PC-9 (cell line): ENCODE results near the gene KISS1R. TPM values are rescaled to one million over a fixed set of nuclear protein-coding genes. Genes with fewer than 3 reads are reported as not detected.

Experiments used
- BruUV-seq: library from RNA; stranded (reverse); fragments of 400-500 nt; replicated peaks from 2 replicates; lab custom pipeline; 2021; lab: Mats Ljungman, UMichigan
- CTCF ChIA-PET: fragments of 300-600 bp; sonication (Branson Sonifier 250); formaldehyde crosslinking; loops from one replicate; lab custom pipeline; 2022; ENCODE audit warnings: antibody characterized with exemption; lab: Charles Lee
- POLR2A ChIA-PET: fragments of 300-600 bp; sonication (Branson Sonifier 250); formaldehyde crosslinking; loops from one replicate; lab custom pipeline; 2022; ENCODE audit warnings: antibody characterized with exemption; ENCODE audit not compliant: unreplicated experiment; lab: Charles Lee
- DNase-seq, 2 experiments: peaks; one replicate each; pipeline versions ENCODE4 v3.0.0 to v3.0.0-alpha.2; 2015 to 2022; ENCODE audit warnings: mixed read lengths in 1 of 2
- H2AFZ ChIP-seq: fragments of 200-600 bp; sonication (generic); 2 replicates; pipeline ENCODE4 v1.8.1; 2017; ENCODE audit warnings: antibody characterized with exemption
- H3F3A ChIP-seq: fragments of 200-600 bp; sonication (generic); 2 replicates; pipeline ENCODE4 v1.8.1; 2017; ENCODE audit warnings: antibody characterized with exemption, mild to moderate bottlenecking, low read depth; ENCODE audit not compliant: insufficient read depth
- H3K27ac ChIP-seq: fragments of 200-600 bp; sonication (generic); 2 replicates; pipeline ENCODE4 v1.6.1; 2016; ENCODE audit warnings: mixed run types
- H3K27me3 ChIP-seq: fragments of 200-600 bp; sonication (generic); 2 replicates; pipeline ENCODE4 v1.6.1; 2016; ENCODE audit warnings: low read depth, mixed run types; ENCODE audit not compliant: insufficient read depth
- H3K36me3 ChIP-seq: fragments of 200-600 bp; sonication (generic); 2 replicates; pipeline ENCODE4 v1.6.1; 2016; ENCODE audit warnings: low read depth, mixed run types
- H3K4me1 ChIP-seq: fragments of 200-600 bp; sonication (generic); replicated peaks from 2 replicates; pipeline ENCODE4 v1.6.1; 2016; ENCODE audit warnings: mixed run types; ENCODE audit not compliant: insufficient read depth
- H3K4me2 ChIP-seq: fragments of 200-600 bp; sonication (generic); 2 replicates; pipeline ENCODE4 v1.6.1; 2017; ENCODE audit warnings: mixed run types
- H3K4me3 ChIP-seq: fragments of 200-600 bp; sonication (generic); 2 replicates; pipeline ENCODE4 v1.6.1; 2016; ENCODE audit warnings: mixed run types
- H3K79me2 ChIP-seq: fragments of 200-600 bp; sonication (generic); 2 replicates; pipeline ENCODE4 v1.6.1; 2017; ENCODE audit warnings: low read depth, mixed run types
- H3K9me2 ChIP-seq: fragments of 200-600 bp; sonication (generic); 2 replicates; pipeline ENCODE4 v1.8.1; 2017; ENCODE audit warnings: mild to moderate bottlenecking; ENCODE audit not compliant: insufficient read depth
- H3K9me3 ChIP-seq: fragments of 200-600 bp; sonication (generic); 2 replicates; pipeline ENCODE4 v1.8.1; 2016; ENCODE audit warnings: low read depth; ENCODE audit not compliant: insufficient read depth
- H4K20me1 ChIP-seq: fragments of 200-600 bp; sonication (generic); 2 replicates; pipeline ENCODE4 v1.8.1; 2017; ENCODE audit not compliant: insufficient read depth
- EZH2 ChIP-seq: fragments of 200-600 bp; sonication (generic); IDR thresholded peaks from 2 replicates; pipeline ENCODE4 v1.8.0; 2017; ENCODE audit warnings: antibody characterized with exemption, low read depth
- intact Hi-C: fragments of 100-400 bp; cut with micrococcal nuclease; formaldehyde crosslinking; loops from one replicate; pipeline ENCODE4 v1.10.0; 2022; ENCODE audit not compliant: unreplicated experiment
- total RNA-seq: library from RNA; stranded (reverse); gene quantifications from 2 replicates; pipeline ENCODE4 v1.2.3, GENCODE V29; 2021
- TF ChIP-seq, protein P1 (sequence below): fragments of 200-600 bp; sonication (generic); conservative IDR thresholded peaks from 2 replicates; pipeline ENCODE4 v1.6.1; 2017; ENCODE audit warnings: mixed run types, antibody characterized with exemption, mild to moderate bottlenecking, moderate library complexity

The KISS1R gene
- total RNA-seq, 1 experiment from 2014 or later: not detected

DNA sequence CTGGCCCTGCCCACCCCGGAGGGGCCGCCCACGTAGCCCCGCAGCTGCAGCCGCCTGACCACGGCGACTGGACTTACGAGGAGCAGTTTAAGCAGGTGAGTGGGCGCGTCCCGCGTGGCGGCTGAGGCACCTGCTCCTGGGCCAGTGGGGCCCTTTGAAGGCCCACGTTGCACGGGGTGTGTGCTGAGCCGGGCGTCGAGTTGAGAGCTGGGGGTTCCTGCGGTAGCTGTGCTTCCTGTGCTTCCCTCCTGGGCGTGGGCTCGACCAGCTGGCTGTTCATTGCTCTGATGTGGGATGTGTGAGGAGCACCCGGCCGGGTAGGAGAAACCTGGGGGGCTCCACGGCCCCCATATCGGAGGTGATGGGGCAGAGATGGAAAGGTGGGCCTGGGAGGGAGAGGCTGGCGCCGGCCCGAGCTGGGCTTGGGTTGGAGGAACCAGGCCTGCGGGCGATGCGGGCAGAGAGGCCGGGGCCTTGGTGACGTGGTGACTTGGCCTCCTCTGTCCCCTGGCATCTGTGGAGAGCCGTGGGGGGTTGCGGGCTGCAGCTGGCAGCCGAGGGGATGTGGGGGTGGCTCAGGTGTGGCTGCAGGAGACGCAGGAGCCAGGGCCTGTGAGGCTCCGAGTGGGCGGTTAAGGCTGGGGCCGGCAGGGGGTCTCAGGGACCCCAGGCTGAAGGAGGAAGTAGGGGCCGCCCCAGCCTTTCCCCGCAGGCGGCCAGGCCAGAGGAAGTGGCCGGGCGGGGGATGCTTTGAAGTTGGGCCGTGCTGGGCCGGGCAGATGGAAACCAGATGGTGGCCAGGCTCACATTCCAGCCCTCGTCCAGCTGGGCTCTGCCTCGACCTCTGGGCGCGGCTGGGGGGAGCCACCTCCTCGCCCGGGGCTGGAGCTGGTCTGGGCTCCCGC lies 15.8 kb downstream of the KISS1R start:
- H3K27me3 ChIP-seq: no peaks in the 10 kb centered on the region
- no peak overlapping the region for H2AFZ ChIP-seq
- TF ChIP-seq, protein P1, sequence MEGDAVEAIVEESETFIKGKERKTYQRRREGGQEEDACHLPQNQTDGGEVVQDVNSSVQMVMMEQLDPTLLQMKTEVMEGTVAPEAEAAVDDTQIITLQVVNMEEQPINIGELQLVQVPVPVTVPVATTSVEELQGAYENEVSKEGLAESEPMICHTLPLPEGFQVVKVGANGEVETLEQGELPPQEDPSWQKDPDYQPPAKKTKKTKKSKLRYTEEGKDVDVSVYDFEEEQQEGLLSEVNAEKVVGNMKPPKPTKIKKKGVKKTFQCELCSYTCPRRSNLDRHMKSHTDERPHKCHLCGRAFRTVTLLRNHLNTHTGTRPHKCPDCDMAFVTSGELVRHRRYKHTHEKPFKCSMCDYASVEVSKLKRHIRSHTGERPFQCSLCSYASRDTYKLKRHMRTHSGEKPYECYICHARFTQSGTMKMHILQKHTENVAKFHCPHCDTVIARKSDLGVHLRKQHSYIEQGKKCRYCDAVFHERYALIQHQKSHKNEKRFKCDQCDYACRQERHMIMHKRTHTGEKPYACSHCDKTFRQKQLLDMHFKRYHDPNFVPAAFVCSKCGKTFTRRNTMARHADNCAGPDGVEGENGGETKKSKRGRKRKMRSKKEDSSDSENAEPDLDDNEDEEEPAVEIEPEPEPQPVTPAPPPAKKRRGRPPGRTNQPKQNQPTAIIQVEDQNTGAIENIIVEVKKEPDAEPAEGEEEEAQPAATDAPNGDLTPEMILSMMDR: no peak
- no peak for TF ChIP-seq EZH2
- intact Hi-C loops: no loop called here
- H3F3A ChIP-seq: no peaks in the 10 kb centered on the region; the same call in 1 of the 2 replicates
- no peak overlapping the region for H3K4me2 ChIP-seq
- no peaks in the 10 kb centered on the region for H3K9me3 ChIP-seq
- ChIA-PET POLR2A (no interaction called here), CTCF (no interaction called here)
- H3K36me3 ChIP-seq: no peaks in the 10 kb centered on the region
- no peaks in the 10 kb centered on the region; the same call in 1 of the 2 replicates for H4K20me1 ChIP-seq
- DNase-seq: peak in 1 of 2 experiments; percentile 63
- H3K4me3 ChIP-seq: no peak overlapping the region
- H3K79me2 ChIP-seq: no peaks in the 10 kb centered on the region
- BruUV-seq: no TSS peak
- no peaks in the 10 kb centered on the region for H3K9me2 ChIP-seq
- no peaks in the 10 kb centered on the region for H3K4me1 ChIP-seq
- no peak overlapping the region for H3K27ac ChIP-seq

DNA sequence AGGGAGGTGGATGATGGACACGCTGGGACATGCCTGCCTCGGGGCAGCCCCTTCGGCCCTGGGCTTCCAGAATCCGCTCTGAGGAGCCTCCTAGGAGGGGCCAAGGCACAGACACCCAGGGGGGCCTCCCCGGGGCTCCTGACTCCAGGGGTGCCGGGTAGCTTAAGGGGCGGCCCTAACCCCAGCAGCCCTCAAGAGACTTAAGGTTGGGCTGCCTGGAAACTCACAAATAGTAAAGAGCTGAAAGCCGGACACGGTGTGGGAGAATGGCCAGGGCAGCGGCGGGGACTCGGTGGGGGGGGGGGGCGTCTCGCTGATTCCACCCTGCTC lies 16.4 kb downstream of the KISS1R start:
- Histone ChIP-seq H4K20me1 (no peaks in the 10 kb centered on the region; the same call in 1 of the 2 replicates), H3K9me2 (no peaks in the 10 kb centered on the region), H3K4me2 (no peak overlapping the region), H3F3A (no peaks in the 10 kb centered on the region; the same call in 1 of the 2 replicates), H3K9me3 (no peaks in the 10 kb centered on the region), H3K4me1 (no peaks in the 10 kb centered on the region), H3K27ac (no peak overlapping the region), H3K79me2 (no peaks in the 10 kb centered on the region), H3K4me3 (no peak overlapping the region), H3K27me3 (no peaks in the 10 kb centered on the region), H2AFZ (no peak overlapping the region), H3K36me3 (no peaks in the 10 kb centered on the region)
- DNase-seq: no peak
- BruUV-seq: no TSS peak
- intact Hi-C loops: no loop called here
- ChIA-PET POLR2A (no interaction called here), CTCF (no interaction called here)
- TF ChIP-seq, protein P1: no peak
- TF ChIP-seq EZH2: no peak

DNA sequence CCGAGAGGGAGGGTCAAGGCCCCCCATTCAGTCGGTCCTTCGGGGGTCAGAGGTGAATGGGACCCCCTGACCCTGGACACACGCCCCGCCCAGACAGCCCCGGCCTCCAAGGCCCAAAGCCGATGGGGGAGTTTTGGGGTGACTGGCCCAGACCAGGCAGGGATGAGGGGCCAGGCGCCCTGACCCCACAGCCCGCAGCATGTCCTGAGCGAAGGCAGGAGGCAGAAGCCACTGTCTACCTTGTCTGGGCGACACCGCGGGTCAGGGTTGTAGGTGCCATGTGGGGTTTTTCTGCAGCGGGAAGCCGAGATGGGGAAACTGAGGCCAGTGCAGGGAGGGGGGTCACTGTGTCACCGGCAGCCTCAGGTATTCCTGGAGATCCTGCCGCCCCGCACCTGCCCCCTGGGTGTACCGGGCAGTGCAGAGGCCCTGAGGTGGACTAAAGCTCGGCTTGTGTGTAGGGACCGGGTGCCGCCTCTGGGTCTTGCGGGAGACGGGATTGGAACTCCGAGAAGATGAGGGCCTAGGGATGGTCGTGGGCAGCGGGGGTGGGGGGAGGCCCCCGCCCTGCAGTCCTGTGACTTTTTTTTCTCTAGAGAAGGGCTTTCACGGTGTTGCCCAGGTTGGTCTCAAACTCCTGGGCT lies 17.2 kb downstream of the KISS1R start:
- TF ChIP-seq, protein P1: no peak
- no peak for TF ChIP-seq EZH2
- CTCF ChIA-PET: no interaction called here
- POLR2A ChIA-PET: interaction anchor here (0.5 kb wide), 1 partner anchor 22 kb away, joined by 6 read pairs; no protein-coding TSS in a partner anchor

More for the DNA sequence above, 17.2 kb downstream of the KISS1R start:
- Histone ChIP-seq H3K4me3 (no peak overlapping the region), H3K4me1 (0 out of 2 replicates have a peak, but pooled peaks cover under 1% of the 10 kb centered on the region), H3K36me3 (no peaks in the 10 kb centered on the region), H3K27ac (no peak overlapping the region), H3K4me2 (no peak overlapping the region), H2AFZ (no peak overlapping the region), H3F3A (peaks cover 1% of the 10 kb centered on the region; the same call in 1 of the 2 replicates), H3K79me2 (no peaks in the 10 kb centered on the region), H4K20me1 (peaks cover 3% of the 10 kb centered on the region), H3K27me3 (no peaks in the 10 kb centered on the region), H3K9me2 (no peaks in the 10 kb centered on the region), H3K9me3 (no peaks in the 10 kb centered on the region)
- intact Hi-C loops: no loop called here
- BruUV-seq: no TSS peak
- no peak for DNase-seq
